Sigmoid colon (tissue), 7 donors: ENCODE results near the gene CTR9. TPM values are rescaled to one million over a fixed set of nuclear protein-coding genes. Genes with fewer than 3 reads are reported as not detected.
A peak's percentile ranks its signal among the peaks of the same experiment; 100 is the strongest.

Experiments
- DNase-seq: peaks from one replicate; pipeline ENCODE4 v3.0.0-alpha.2; 2019
- H3K27ac ChIP-seq, 4 donors: fragments of 200-600 bp; sonication (generic); one replicate each; pipeline ENCODE4 v1.5.1; 2016 to 2019; ENCODE audit warnings: mild to moderate bottlenecking in 1 of 4
- H3K27me3 ChIP-seq, 3 donors: fragments of 200-600 bp; sonication (generic); one replicate each; pipeline ENCODE4 v1.5.1; 2019; ENCODE audit warnings: mild to moderate bottlenecking in 1 of 3
- H3K36me3 ChIP-seq, 4 donors: fragments of 200-600 bp; sonication (generic); one replicate each; pipeline ENCODE4 v1.5.1; 2016 to 2019
- H3K4me1 ChIP-seq, 4 donors: fragments of 200-600 bp; sonication (generic); one replicate each; pipeline ENCODE4 v1.5.1; 2017 to 2019
- H3K4me3 ChIP-seq, 4 donors: fragments of 200-600 bp; sonication (generic); one replicate each; pipeline ENCODE4 v1.5.1; 2017 to 2019; ENCODE audit warnings: mild to moderate bottlenecking in 2 of 4, moderate library complexity in 1 of 4
- H3K9me3 ChIP-seq, 4 donors: fragments of 200-600 bp in 3 of 4; sonication (generic) in 3 of 4; one replicate each; pipeline versions ENCODE4 v1.5.1 to v1.6.1; 2013 to 2019
- CTCF ChIP-seq, 4 experiments: fragments of 450-650 bp in 3 of 4; fragments of 200-600 bp in 1 of 4; IDR thresholded peaks; one replicate each; pipeline ENCODE4 v1.5.1; 2016 to 2019; ENCODE audit warnings: antibody characterized with exemption in 4 of 4, mild to moderate bottlenecking in 3 of 4, moderate library complexity in 2 of 4
- EP300 ChIP-seq, 4 donors: sonication (generic); formaldehyde crosslinking; IDR thresholded peaks; one replicate each; pipeline ENCODE4 v1.6.1; 2017; ENCODE audit warnings: antibody characterized with exemption in 4 of 4
- POLR2A ChIP-seq, 2 donors: fragments of 450-650 bp; IDR thresholded peaks; one replicate each; pipeline ENCODE4 v1.6.1; 2016; ENCODE audit warnings: antibody characterized with exemption in 2 of 2, mild to moderate bottlenecking in 2 of 2, moderate library complexity in 2 of 2
- POLR2AphosphoS5 ChIP-seq, 4 donors: sonication (generic); formaldehyde crosslinking; IDR thresholded peaks; one replicate each; pipeline ENCODE4 v1.6.1; 2017; ENCODE audit warnings: antibody characterized with exemption in 4 of 4
- WGBS, 2 donors: extraction: QIAGEN DNeasy Blood & Tissue Kit; methylation state at CpG; one replicate each; pipeline ENCODE4 v1.1.7; 2013; 5-methylcytosine and 5-hydroxymethylcytosine counted together
- intact Hi-C: fragments of 100-400 bp; cut with DNase I; formaldehyde crosslinking; loops from one replicate; pipeline ENCODE4 v1.15.1; 2023
- polyA plus RNA-seq, 3 donors: library from polyadenylated mRNA; stranded (reverse); fragments of 200-250 nt; gene quantifications; one replicate each; pipeline ENCODE4 v1.2.3, GENCODE V29; 2013
- total RNA-seq, 4 donors: library from RNA; depleted of rRNA; stranded (reverse); fragments of >200 nt; gene quantifications; one replicate each; pipeline ENCODE4 v1.1.0, GENCODE V29; 2016
- donor health status: healthy with polysubstance abuse.
- donor health status: Bipolar disorder and iron deficiency.
- donor health status: healthy.

The CTR9 gene
- total and polyA plus RNA-seq, 7 donors = 11.6 to 18.4 (median 15.6) TPM

GRCh38 chr11:10806206-10806605 lies 55.2 kb downstream of the CTR9 start:
- H3K4me3 ChIP-seq = peak overlapping the region in 2 of 4 donors; percentile 83 to 93
- H3K9me3 ChIP-seq = no peaks in the 10 kb centered on the region
- TF ChIP-seq EP300 (IDR thresholded peaks at IDR 0.05) = no peak
- no peak for TF ChIP-seq POLR2A (IDR thresholded peaks at IDR 0.05)
- TF ChIP-seq POLR2AphosphoS5 (IDR thresholded peaks at IDR 0.05) = no peak
- no peak for TF ChIP-seq CTCF (IDR thresholded peaks at IDR 0.05)
- DNase-seq = no peak
- H3K27ac ChIP-seq = peak overlapping the region in 3 of 4 donors; percentile 97 to 100 (median 98)
- H3K27me3 ChIP-seq = no peaks in the 10 kb centered on the region
- H3K36me3 ChIP-seq = peaks cover 40 to 60% (median 54%) of the 10 kb centered on the region in 4 donors
- intact Hi-C loops = no loop called here
- WGBS, 2 donors = 42 to 69% methylated on average over 4 of the region's 4 CpGs
- peaks cover 0 to 67% (median 51%) of the 10 kb centered on the region in 4 donors for H3K4me1 ChIP-seq

- no peaks in the 10 kb centered on the region for H3K9me3 ChIP-seq
- H3K4me3 ChIP-seq = peak overlapping the region; percentile 83 to 99 (median 94)
- H3K36me3 ChIP-seq = peaks cover 31 to 45% (median 41%) of the 10 kb centered on the region in 4 donors
- intact Hi-C loops = loop anchor here (2.0 kb wide), 2 partner anchors 93 to 123 kb away; no protein-coding TSS in a partner anchor
- peaks cover 0 to 54% (median 44%) of the 10 kb centered on the region in 4 donors for H3K4me1 ChIP-seq
- no peak for TF ChIP-seq CTCF (IDR thresholded peaks at IDR 0.05)
- no peak for TF ChIP-seq POLR2A (IDR thresholded peaks at IDR 0.05)
- TF ChIP-seq POLR2AphosphoS5 (IDR thresholded peaks at IDR 0.05) = peak; percentile 32 to 47 (median 39)
- H3K27ac ChIP-seq = peak overlapping the region; percentile 97 to 100 (median 98)
- 0 to 1% methylated on average over 39 of the region's 39 CpGs for WGBS, 2 donors
- H3K27me3 ChIP-seq = no peaks in the 10 kb centered on the region
- peak; percentile 85 for DNase-seq
These were observed 56.6 kb downstream of the CTR9 start for GRCh38 chr11:10807493-10808234.

- intact Hi-C loops = loop anchor here (2.0 kb wide), 2 partner anchors 93 to 123 kb away; no protein-coding TSS in a partner anchor
- Histone ChIP-seq H3K36me3 (peaks cover 26 to 40% (median 36%) of the 10 kb centered on the region in 4 donors), H3K4me3 (peak overlapping the region; percentile 83 to 99 (median 94)), H3K4me1 (peaks cover 0 to 48% (median 41%) of the 10 kb centered on the region in 4 donors), H3K27ac (peak overlapping the region; percentile 97 to 100 (median 98)), H3K9me3 (no peaks in the 10 kb centered on the region), H3K27me3 (no peaks in the 10 kb centered on the region)
- WGBS, 2 donors = 0 to 1% methylated on average over 36 of the region's 36 CpGs
- no peak for DNase-seq
- TF ChIP-seq CTCF (IDR thresholded peaks at IDR 0.05) (no peak), EP300 (IDR thresholded peaks at IDR 0.05) (no peak), POLR2AphosphoS5 (IDR thresholded peaks at IDR 0.05) (peak in 1 of 4 donors; percentile 35), POLR2A (IDR thresholded peaks at IDR 0.05) (no peak)
These were observed 57.1 kb downstream of the CTR9 start for GRCh38 chr11:10808235-10808552.

- Histone ChIP-seq H3K9me3 (no peaks in the 10 kb centered on the region), H3K27ac (peak within 1 kb of the TSS; percentile 97 to 100 (median 98)), H3K4me3 (peak within 1 kb of the TSS; percentile 83 to 99 (median 94)), H3K4me1 (peaks cover 0 to 43% (median 39%) of the 10 kb centered on the region in 4 donors), H3K27me3 (no peaks in the 10 kb centered on the region), H3K36me3 (peaks cover 20 to 34% (median 30%) of the 10 kb centered on the region in 4 donors)
- TF ChIP-seq POLR2A (IDR thresholded peaks at IDR 0.05) (peak; percentile 98 to 99), EP300 (IDR thresholded peaks at IDR 0.05) (peak in 1 of 4 donors; percentile 27), POLR2AphosphoS5 (IDR thresholded peaks at IDR 0.05) (peak; percentile 100), CTCF (IDR thresholded peaks at IDR 0.05) (no peak)
- 0 to 1% methylated on average over 65 of the region's 65 CpGs for WGBS, 2 donors
- peak; percentile 99 for DNase-seq
- intact Hi-C loops = loop anchor here (1.0 to 2.0 kb wide), 3 partner anchors 48 to 122 kb away; no protein-coding TSS in a partner anchor
These were observed 57.7 kb downstream of the CTR9 start, which contains the start of gene EIF4G2 for GRCh38 chr11:10808553-10809372. Gene EIF4G2, minus strand, starts transcription at chr11:10808926.
